Measurements from ENCODE around the gene ASAP2.

Gene ASAP2

GRCh38 chr2:9300829-9301453 lies 94.3 kb downstream of the ASAP2 start:
- DNase-seq: no peak

- no peak for DNase-seq
These were observed 96.1 kb downstream of the ASAP2 start for GRCh38 chr2:9302755-9303154.

GRCh38 chr2:9303528-9304225 lies 97.1 kb downstream of the ASAP2 start:
- no peak for DNase-seq

- no peak for DNase-seq
These were observed 100.3 kb downstream of the ASAP2 start for GRCh38 chr2:9306911-9307310.

- DNase-seq: no peak
These were observed 100.9 kb downstream of the ASAP2 start for GRCh38 chr2:9307535-9307934.

- no peak for DNase-seq
These were observed 101.8 kb downstream of the ASAP2 start for GRCh38 chr2:9308186-9308955.

- DNase-seq: no peak
These were observed 102.5 kb downstream of the ASAP2 start for GRCh38 chr2:9309147-9309546.

GRCh38 chr2:9310377-9310776 lies 103.8 kb downstream of the ASAP2 start:
- no peak for DNase-seq

GRCh38 chr2:9310798-9311197 lies 104.2 kb downstream of the ASAP2 start:
- no peak for DNase-seq

- DNase-seq: no peak
These were observed 104.9 kb downstream of the ASAP2 start for GRCh38 chr2:9311488-9311887.

GRCh38 chr2:9312591-9312990 lies 106.0 kb downstream of the ASAP2 start:
- DNase-seq: no peak

- DNase-seq: no peak
These were observed 106.8 kb downstream of the ASAP2 start for GRCh38 chr2:9313443-9313842.

- DNase-seq: no peak
These were observed 108.8 kb downstream of the ASAP2 start for GRCh38 chr2:9315280-9315847.

- DNase-seq: no peak
These were observed 110.9 kb downstream of the ASAP2 start for GRCh38 chr2:9317559-9317958.

GRCh38 chr2:9318461-9319337 lies 112.1 kb downstream of the ASAP2 start:
- no peak for DNase-seq

GRCh38 chr2:9319338-9319715 lies 112.7 kb downstream of the ASAP2 start:
- no peak for DNase-seq

GRCh38 chr2:9322576-9322975 lies 116.0 kb downstream of the ASAP2 start:
- no peak for DNase-seq

- DNase-seq: no peak
These were observed 118.8 kb downstream of the ASAP2 start for GRCh38 chr2:9325428-9325827.

GRCh38 chr2:9326975-9327374 lies 120.4 kb downstream of the ASAP2 start:
- no peak for DNase-seq

- DNase-seq: no peak
These were observed 121.3 kb downstream of the ASAP2 start for GRCh38 chr2:9327873-9328352.

GRCh38 chr2:9328931-9329330 lies 122.3 kb downstream of the ASAP2 start:
- no peak for DNase-seq

GRCh38 chr2:9329497-9329896 lies 122.9 kb downstream of the ASAP2 start:
- no peak for DNase-seq
